Suprapubic skin (tissue), 3 donors: ENCODE data around the gene INCENP.

Experiments
- CTCF ChIP-seq, 2 donors: fragments of 200-600 bp in 1 of 2; fragments of 450-650 bp in 1 of 2; sonication (generic) in 1 of 2; IDR thresholded peaks; one replicate each; pipeline ENCODE4 v1.5.1; 2016 to 2019; ENCODE audit warnings: antibody characterized with exemption in 2 of 2, mild to moderate bottlenecking in 1 of 2, moderate library complexity in 1 of 2
- POLR2AphosphoS5 ChIP-seq, 3 donors: sonication (generic); formaldehyde crosslinking; IDR thresholded peaks; one replicate each; pipeline ENCODE4 v1.6.1; 2017; ENCODE audit warnings: antibody characterized with exemption in 3 of 3

GRCh38 chr11:62108017-62108750, 15.6 kb upstream of the INCENP start:
- TF ChIP-seq CTCF (IDR thresholded peaks at IDR 0.05), result peak; percentile 75 to 78
- TF ChIP-seq POLR2AphosphoS5 (IDR thresholded peaks at IDR 0.05), result no peak
